Subcutaneous adipose tissue (tissue), 4 donors: ENCODE data around the gene TAF11L10. TPM values are rescaled to one million over a fixed set of nuclear protein-coding genes. Genes with fewer than 3 reads are reported as not detected.
"Not testable (repeated sequence)": the region's sequence is repeated elsewhere in the genome, so short reads cannot be mapped to it uniquely, and the experiment has no call there.

ENCODE experiments used
- CTCF ChIP-seq: fragments of 450-650 bp; IDR thresholded peaks from one replicate; pipeline ENCODE4 v1.5.1; 2016; ENCODE audit warnings: low read depth, mild to moderate bottlenecking, control low read depth, antibody characterized with exemption, moderate library complexity
- small RNA-seq: library from RNA; depleted of rRNA; stranded (forward); fragments of <200 nt; gene quantifications from one replicate; pipeline ENCODE3, GENCODE V24; 2016
- total RNA-seq, 4 donors: library from RNA; depleted of rRNA; stranded (reverse); fragments of >200 nt; gene quantifications; one replicate each; pipeline ENCODE4 v1.1.0, GENCODE V29; 2016

The TAF11L10 gene
- total RNA-seq, 4 donors from 2014 or later = not detected

GRCh38 chr5:17610092-17610491, 12.5 kb upstream of the TAF11L10 start, which contains the start of gene TAF11L12:
Gene TAF11L12, plus strand, starts transcription at chr5:17610392.
- not testable (repeated sequence) for TF ChIP-seq CTCF

- TF ChIP-seq CTCF = no peak
Observed at GRCh38 chr5:17604951-17605350, 7.3 kb upstream of the TAF11L10 start.

- TF ChIP-seq CTCF = not testable (repeated sequence)
Observed at GRCh38 chr5:17603880-17604279, 6.3 kb upstream of the TAF11L10 start, which contains the start of gene TAF11L11. Gene TAF11L11, plus strand, starts transcription at chr5:17604183.

GRCh38 chr5:17594255-17594654, 3.4 kb downstream of the TAF11L10 start, which contains the start of gene TAF11L9:
Gene TAF11L9, minus strand, starts transcription at chr5:17594394.
- TF ChIP-seq CTCF = not testable (repeated sequence)

GRCh38 chr5:17590860-17591259, 6.8 kb downstream of the TAF11L10 start, which contains the start of gene TAF11L8:
Gene TAF11L8, minus strand, starts transcription at chr5:17590960.
- TF ChIP-seq CTCF = not testable (repeated sequence)

- TF ChIP-seq CTCF = not testable (repeated sequence)
Observed at GRCh38 chr5:17585658-17586057, 12.0 kb downstream of the TAF11L10 start, which contains the start of gene TAF11L7. Gene TAF11L7, minus strand, starts transcription at chr5:17585758.

Small RNAs within 50 kb of the gene (small RNA-seq; reads per million reads assigned to genes)
- gene AC233724.1 (not detected), gene AC233724.3 (not detected), gene AC233724.4 (not detected), gene AC233724.6 (not detected), gene AC233724.7 (not detected)

Other genes starting within 250 kb of the TAF11L10 start
- not detected for gene TAF11L2, start 99.6 kb downstream of the TAF11L10 start, total RNA-seq
- not detected for gene TAF11L3, start 79.5 kb downstream of the TAF11L10 start, total RNA-seq
- gene TAF11L4, start 76.0 kb downstream of the TAF11L10 start, total RNA-seq = not detected
- not detected for gene TAF11L5, start 72.6 kb downstream of the TAF11L10 start, total RNA-seq
- not detected for gene TAF11L6, start 69.2 kb downstream of the TAF11L10 start, total RNA-seq
- not detected for gene TAF11L7, start 12.1 kb downstream of the TAF11L10 start, total RNA-seq
- gene TAF11L8, start 6.9 kb downstream of the TAF11L10 start, total RNA-seq = not detected
- not detected for gene TAF11L9, start 3.4 kb downstream of the TAF11L10 start, total RNA-seq
- not detected for gene TAF11L11, start 6.4 kb upstream of the TAF11L10 start, total RNA-seq
- gene TAF11L12, start 12.6 kb upstream of the TAF11L10 start, total RNA-seq = not detected
- gene TAF11L13, start 34.3 kb upstream of the TAF11L10 start, total RNA-seq = not detected
- gene TAF11L14, start 36.6 kb upstream of the TAF11L10 start, total RNA-seq = not detected